HEK293 (cell line): ENCODE measurements around the gene GID8.

Source experiments
- CTCF ChIA-PET: fragments of 350-600 bp; formaldehyde crosslinking; extraction: SDS; loops from one replicate; lab custom pipeline; 2021; ENCODE audit warnings: antibody characterized with exemption; lab: Yijun Ruan, JAX
- POLR2A ChIA-PET: fragments of 300-600 bp; formaldehyde crosslinking; extraction: SDS; loops from one replicate; lab custom pipeline; 2020; ENCODE audit warnings: antibody characterized with exemption, inconsistent platforms; lab: Yijun Ruan, JAX
- H3K27ac ChIP-seq: fragments of 200-500 bp; sonication (Bioruptor generic); 2 replicates; pipeline ENCODE4 v1.5.1; 2014; ENCODE audit warnings: low read depth, low read length, control low read depth, inconsistent platforms; ENCODE audit errors: extremely low read depth
- H3K36me3 ChIP-seq, 2 experiments: fragments of 200-500 bp in 1 of 2; sonication (Bioruptor generic) in 1 of 2; 1 replicate in 1 of 2; 2 replicates in 1 of 2; pipeline ENCODE4 v1.5.1; 2014 to 2017; ENCODE audit warnings: inconsistent platforms in 2 of 2, low read length in 2 of 2; ENCODE audit not compliant: control insufficient read depth in 2 of 2, insufficient read depth in 1 of 2
- H3K4me1 ChIP-seq: fragments of 200-500 bp; sonication (Bioruptor generic); 2 replicates; pipeline ENCODE4 v1.5.1; 2014; ENCODE audit warnings: mild to moderate bottlenecking, low read length, inconsistent platforms; ENCODE audit not compliant: control insufficient read depth, insufficient read depth
- H3K4me3 ChIP-seq: 2 replicates; pipeline ENCODE4 v1.5.1; 2011; ENCODE audit warnings: low read depth, mild to moderate bottlenecking, control low read depth, low read length, moderate library complexity
- H3K9me3 ChIP-seq: fragments of 200-500 bp; sonication (Bioruptor generic); 2 replicates; pipeline ENCODE4 v1.5.1; 2014; ENCODE audit warnings: low read depth, low read length, inconsistent platforms; ENCODE audit not compliant: control insufficient read depth, insufficient read depth
- SP2 ChIP-seq: fragments of 450-650 bp; formaldehyde crosslinking; IDR thresholded peaks from 2 replicates; pipeline ENCODE4 v1.5.1; 2016; ENCODE audit warnings: missing biosample characterization, missing genetic modification characterization
- ZBTB10 ChIP-seq: fragments of 450-650 bp; formaldehyde crosslinking; IDR thresholded peaks from 2 replicates; pipeline ENCODE4 v1.5.1; 2016; ENCODE audit warnings: missing biosample characterization, missing genetic modification characterization
- ZFP41 ChIP-seq: fragments of 450-650 bp; formaldehyde crosslinking; IDR thresholded peaks from 2 replicates; pipeline ENCODE4 v1.5.1; 2016; ENCODE audit warnings: missing biosample characterization, missing genetic modification characterization, borderline replicate concordance
- ZNF184 ChIP-seq: fragments of 450-650 bp; IDR thresholded peaks from 2 replicates; pipeline ENCODE4 v1.5.1; 2018; ENCODE audit warnings: missing biosample characterization, mild to moderate bottlenecking, missing genetic modification characterization
- ZNF274 ChIP-seq, 2 experiments: fragments of 200-500 bp in 1 of 2; fragments of 450-650 bp in 1 of 2; sonication (Bioruptor generic) in 1 of 2; formaldehyde crosslinking in 1 of 2; IDR thresholded peaks; 2 replicates each; pipeline versions ENCODE4 v1.5.1 to v1.6.1; 2014 to 2016; ENCODE audit warnings: borderline replicate concordance in 1 of 2, inconsistent platforms in 1 of 2, low read length in 1 of 2, missing biosample characterization in 1 of 2, missing genetic modification characterization in 1 of 2
- ZNF324 ChIP-seq: fragments of 450-650 bp; formaldehyde crosslinking; IDR thresholded peaks from 2 replicates; pipeline ENCODE4 v1.5.1; 2016; ENCODE audit warnings: missing biosample characterization, missing genetic modification characterization
- ZNF514 ChIP-seq: fragments of 450-650 bp; formaldehyde crosslinking; IDR thresholded peaks from 2 replicates; pipeline ENCODE4 v1.5.1; 2016; ENCODE audit warnings: missing biosample characterization, missing genetic modification characterization
- ZNF529 ChIP-seq: fragments of 450-650 bp; formaldehyde crosslinking; IDR thresholded peaks from 2 replicates; pipeline ENCODE4 v1.5.1; 2017; ENCODE audit warnings: missing genetic modification characterization, missing biosample characterization; ENCODE audit not compliant: insufficient replicate concordance
- ZNF548 ChIP-seq: fragments of 450-650 bp; formaldehyde crosslinking; IDR thresholded peaks from 2 replicates; pipeline ENCODE4 v1.5.1; 2016; ENCODE audit warnings: missing biosample characterization, missing genetic modification characterization
- ZNF560 ChIP-seq: fragments of 450-650 bp; formaldehyde crosslinking; IDR thresholded peaks from 2 replicates; pipeline ENCODE4 v1.5.1; 2017; ENCODE audit warnings: missing biosample characterization, missing genetic modification characterization, borderline replicate concordance
- ZNF596 ChIP-seq: fragments of 450-650 bp; IDR thresholded peaks from 2 replicates; pipeline ENCODE4 v1.5.0; 2018; ENCODE audit warnings: missing biosample characterization, mild to moderate bottlenecking, missing genetic modification characterization, moderate library complexity
- ZNF621 ChIP-seq: fragments of 450-650 bp; formaldehyde crosslinking; IDR thresholded peaks from 2 replicates; pipeline ENCODE4 v1.5.1; 2017; ENCODE audit warnings: missing biosample characterization, missing genetic modification characterization
- ZNF76 ChIP-seq: fragments of 450-650 bp; formaldehyde crosslinking; IDR thresholded peaks from 2 replicates; pipeline ENCODE4; 2016; ENCODE audit warnings: low read depth, missing biosample characterization, missing genetic modification characterization, borderline replicate concordance
- ZSCAN23 ChIP-seq: fragments of 450-650 bp; formaldehyde crosslinking; IDR thresholded peaks from 2 replicates; pipeline ENCODE4 v1.5.1; 2016; ENCODE audit warnings: missing biosample characterization, missing genetic modification characterization
- TF ChIP-seq, protein P1 (sequence below): fragments of 450-650 bp; formaldehyde crosslinking; IDR thresholded peaks from 2 replicates; pipeline ENCODE4 v1.5.1; 2016; ENCODE audit warnings: missing biosample characterization, missing genetic modification characterization
- TF ChIP-seq, protein P2 (sequence below): fragments of 450-650 bp; formaldehyde crosslinking; IDR thresholded peaks from 2 replicates; pipeline ENCODE4 v1.5.1; 2016; ENCODE audit warnings: missing biosample characterization, missing genetic modification characterization
- TF ChIP-seq, protein P3 (sequence below): fragments of 450-650 bp; formaldehyde crosslinking; IDR thresholded peaks from 2 replicates; pipeline ENCODE4 v1.5.1; 2016; ENCODE audit warnings: missing biosample characterization, missing genetic modification characterization
- TF ChIP-seq, protein P4 (sequence below): fragments of 450-650 bp; formaldehyde crosslinking; conservative IDR thresholded peaks from 2 replicates; pipeline ENCODE4 v1.5.1; 2016; ENCODE audit warnings: low read depth, missing biosample characterization, missing genetic modification characterization

Gene GID8

GRCh38 chr20:62962221-62962879, 24.4 kb downstream of the GID8 start:
- CTCF ChIA-PET, result interaction anchor here (1.5 kb wide), 1 partner anchor 8 kb away, joined by 3 read pairs; no protein-coding TSS in a partner anchor

More at GRCh38 chr20:62962221-62962879, 24.4 kb downstream of the GID8 start:
- Histone ChIP-seq H3K36me3 (no peaks in the 10 kb centered on the region), H3K4me1 (no peaks in the 10 kb centered on the region), H3K9me3 (no peaks in the 10 kb centered on the region), H3K4me3 (no peak overlapping the region), H3K27ac (no peak overlapping the region)
- POLR2A ChIA-PET, result no interaction called here
- TF ChIP-seq ZNF514 (tag by site-specific recombination), result no peak
- TF ChIP-seq, protein P1, sequence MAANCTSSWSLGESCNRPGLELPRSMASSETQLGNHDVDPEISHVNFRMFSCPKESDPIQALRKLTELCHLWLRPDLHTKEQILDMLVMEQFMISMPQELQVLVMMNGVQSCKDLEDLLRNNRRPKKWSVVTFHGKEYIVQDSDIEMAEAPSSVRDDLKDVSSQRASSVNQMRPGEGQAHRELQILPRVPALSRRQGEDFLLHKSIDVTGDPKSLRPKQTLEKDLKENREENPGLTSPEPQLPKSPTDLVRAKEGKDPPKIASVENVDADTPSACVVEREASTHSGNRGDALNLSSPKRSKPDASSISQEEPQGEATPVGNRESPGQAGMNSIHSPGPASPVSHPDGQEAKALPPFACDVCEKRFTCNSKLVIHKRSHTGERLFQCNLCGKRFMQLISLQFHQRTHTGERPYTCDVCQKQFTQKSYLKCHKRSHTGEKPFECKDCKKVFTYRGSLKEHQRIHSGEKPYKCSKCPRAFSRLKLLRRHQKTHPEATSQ (tag by site-specific recombination), result no peak
- no peak for TF ChIP-seq ZNF548 (tag by site-specific recombination)
- TF ChIP-seq ZBTB10 (tag by site-specific recombination), result no peak
- TF ChIP-seq ZNF529 (tag by site-specific recombination), result no peak
- no peak for TF ChIP-seq ZNF596 (tag by site-specific recombination)
- TF ChIP-seq ZNF274 (IDR thresholded peaks at IDR 0.05; ENCODE audit: low read length), result no peak
- no peak for TF ChIP-seq ZNF274 (tag by site-specific recombination; IDR thresholded peaks at IDR 0.05; ENCODE audit: borderline replicate concordance)
- no peak for TF ChIP-seq SP2 (tag by site-specific recombination)
- TF ChIP-seq ZNF560 (tag by site-specific recombination), result no peak
- TF ChIP-seq ZFP41, result no peak
- no peak for TF ChIP-seq ZNF621 (tag by site-specific recombination)
- TF ChIP-seq, protein P2, sequence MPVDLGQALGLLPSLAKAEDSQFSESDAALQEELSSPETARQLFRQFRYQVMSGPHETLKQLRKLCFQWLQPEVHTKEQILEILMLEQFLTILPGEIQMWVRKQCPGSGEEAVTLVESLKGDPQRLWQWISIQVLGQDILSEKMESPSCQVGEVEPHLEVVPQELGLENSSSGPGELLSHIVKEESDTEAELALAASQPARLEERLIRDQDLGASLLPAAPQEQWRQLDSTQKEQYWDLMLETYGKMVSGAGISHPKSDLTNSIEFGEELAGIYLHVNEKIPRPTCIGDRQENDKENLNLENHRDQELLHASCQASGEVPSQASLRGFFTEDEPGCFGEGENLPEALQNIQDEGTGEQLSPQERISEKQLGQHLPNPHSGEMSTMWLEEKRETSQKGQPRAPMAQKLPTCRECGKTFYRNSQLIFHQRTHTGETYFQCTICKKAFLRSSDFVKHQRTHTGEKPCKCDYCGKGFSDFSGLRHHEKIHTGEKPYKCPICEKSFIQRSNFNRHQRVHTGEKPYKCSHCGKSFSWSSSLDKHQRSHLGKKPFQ, result no peak
- TF ChIP-seq ZNF76 (tag by site-specific recombination), result no peak
- TF ChIP-seq ZNF184 (tag by site-specific recombination), result no peak
- TF ChIP-seq ZSCAN23 (tag by site-specific recombination), result no peak
- no peak for TF ChIP-seq ZNF324
- TF ChIP-seq, protein P3, sequence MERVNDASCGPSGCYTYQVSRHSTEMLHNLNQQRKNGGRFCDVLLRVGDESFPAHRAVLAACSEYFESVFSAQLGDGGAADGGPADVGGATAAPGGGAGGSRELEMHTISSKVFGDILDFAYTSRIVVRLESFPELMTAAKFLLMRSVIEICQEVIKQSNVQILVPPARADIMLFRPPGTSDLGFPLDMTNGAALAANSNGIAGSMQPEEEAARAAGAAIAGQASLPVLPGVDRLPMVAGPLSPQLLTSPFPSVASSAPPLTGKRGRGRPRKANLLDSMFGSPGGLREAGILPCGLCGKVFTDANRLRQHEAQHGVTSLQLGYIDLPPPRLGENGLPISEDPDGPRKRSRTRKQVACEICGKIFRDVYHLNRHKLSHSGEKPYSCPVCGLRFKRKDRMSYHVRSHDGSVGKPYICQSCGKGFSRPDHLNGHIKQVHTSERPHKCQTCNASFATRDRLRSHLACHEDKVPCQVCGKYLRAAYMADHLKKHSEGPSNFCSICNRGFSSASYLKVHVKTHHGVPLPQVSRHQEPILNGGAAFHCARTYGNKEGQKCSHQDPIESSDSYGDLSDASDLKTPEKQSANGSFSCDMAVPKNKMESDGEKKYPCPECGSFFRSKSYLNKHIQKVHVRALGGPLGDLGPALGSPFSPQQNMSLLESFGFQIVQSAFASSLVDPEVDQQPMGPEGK (tag by site-specific recombination), result no peak
- TF ChIP-seq, protein P4, sequence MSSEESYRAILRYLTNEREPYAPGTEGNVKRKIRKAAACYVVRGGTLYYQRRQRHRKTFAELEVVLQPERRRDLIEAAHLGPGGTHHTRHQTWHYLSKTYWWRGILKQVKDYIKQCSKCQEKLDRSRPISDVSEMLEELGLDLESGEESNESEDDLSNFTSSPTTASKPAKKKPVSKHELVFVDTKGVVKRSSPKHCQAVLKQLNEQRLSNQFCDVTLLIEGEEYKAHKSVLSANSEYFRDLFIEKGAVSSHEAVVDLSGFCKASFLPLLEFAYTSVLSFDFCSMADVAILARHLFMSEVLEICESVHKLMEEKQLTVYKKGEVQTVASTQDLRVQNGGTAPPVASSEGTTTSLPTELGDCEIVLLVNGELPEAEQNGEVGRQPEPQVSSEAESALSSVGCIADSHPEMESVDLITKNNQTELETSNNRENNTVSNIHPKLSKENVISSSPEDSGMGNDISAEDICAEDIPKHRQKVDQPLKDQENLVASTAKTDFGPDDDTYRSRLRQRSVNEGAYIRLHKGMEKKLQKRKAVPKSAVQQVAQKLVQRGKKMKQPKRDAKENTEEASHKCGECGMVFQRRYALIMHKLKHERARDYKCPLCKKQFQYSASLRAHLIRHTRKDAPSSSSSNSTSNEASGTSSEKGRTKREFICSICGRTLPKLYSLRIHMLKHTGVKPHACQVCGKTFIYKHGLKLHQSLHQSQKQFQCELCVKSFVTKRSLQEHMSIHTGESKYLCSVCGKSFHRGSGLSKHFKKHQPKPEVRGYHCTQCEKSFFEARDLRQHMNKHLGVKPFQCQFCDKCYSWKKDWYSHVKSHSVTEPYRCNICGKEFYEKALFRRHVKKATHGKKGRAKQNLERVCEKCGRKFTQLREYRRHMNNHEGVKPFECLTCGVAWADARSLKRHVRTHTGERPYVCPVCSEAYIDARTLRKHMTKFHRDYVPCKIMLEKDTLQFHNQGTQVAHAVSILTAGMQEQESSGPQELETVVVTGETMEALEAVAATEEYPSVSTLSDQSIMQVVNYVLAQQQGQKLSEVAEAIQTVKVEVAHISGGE (tag by site-specific recombination), result no peak
- TF ChIP-seq, all 188 proteins: peak for 0
